Mucosa of descending colon (tissue), 3 donors: Measurements from ENCODE around the gene SEPTIN7. TPM values are rescaled to one million over a fixed set of nuclear protein-coding genes. Genes with fewer than 3 reads are reported as not detected.

ENCODE experiments used
- ATAC-seq: fragments of 200-7000 bp; cut with Tn5 transposase; one replicate; pipeline ENCODE4 v1.9.1; 2020; ENCODE audit warnings: mild to moderate bottlenecking, moderate library complexity
- DNase-seq, 3 donors: peaks; one replicate each; pipeline ENCODE4 v3.0.0-alpha.2; 2020
- H3K36me3 ChIP-seq: fragments of 200-600 bp; one replicate; pipeline ENCODE4 v1.8.0; 2021; ENCODE audit warnings: low read depth, mild to moderate bottlenecking
- H3K4me1 ChIP-seq: fragments of 200-600 bp; one replicate; pipeline ENCODE4 v1.8.0; 2021; ENCODE audit warnings: low read depth, mild to moderate bottlenecking
- H3K4me3 ChIP-seq: fragments of 200-600 bp; one replicate; pipeline ENCODE4 v1.8.0; 2021; ENCODE audit warnings: mild to moderate bottlenecking
- H3K9me3 ChIP-seq: fragments of 200-600 bp; one replicate; pipeline ENCODE4 v1.8.0; 2021; ENCODE audit warnings: mild to moderate bottlenecking
- intact Hi-C, 2 donors: fragments of 100-400 bp; cut with DNase I in 1 of 2; cut with micrococcal nuclease in 1 of 2; formaldehyde crosslinking; loops; one replicate each; pipeline versions ENCODE4 v1.11.0 to v1.11.1; 2022; cut with DNase I, micrococcal nuclease
- total RNA-seq, 3 donors: library from RNA; stranded (reverse); fragmentation: NEBNext Ultra II Directional in 2 of 3; extraction: Animal tissue kit (Norgen Biotek cat#: 25700) in 2 of 3; gene quantifications; one replicate each; pipeline versions ENCODE4 v1.2.1 to v1.2.4, GENCODE V29; 2021 to 2023
- TF ChIP-seq, protein P1 (sequence below): fragments of 200-600 bp; IDR thresholded peaks from one replicate; pipeline ENCODE4 v1.8.0; 2022; ENCODE audit warnings: antibody characterized with exemption, mild to moderate bottlenecking
- donor health status: DM: no; HTN: no; CAD: no; lungs with moderate emphysema.
- donor health status: DM: no; HTN: no; CAD: no.
- donor health status: DM: no; HTN: yes; CAD: no.

The SEPTIN7 gene
- total RNA-seq, 3 donors from 2014 or later, result 115 to 215 (median 126) TPM

DNA sequence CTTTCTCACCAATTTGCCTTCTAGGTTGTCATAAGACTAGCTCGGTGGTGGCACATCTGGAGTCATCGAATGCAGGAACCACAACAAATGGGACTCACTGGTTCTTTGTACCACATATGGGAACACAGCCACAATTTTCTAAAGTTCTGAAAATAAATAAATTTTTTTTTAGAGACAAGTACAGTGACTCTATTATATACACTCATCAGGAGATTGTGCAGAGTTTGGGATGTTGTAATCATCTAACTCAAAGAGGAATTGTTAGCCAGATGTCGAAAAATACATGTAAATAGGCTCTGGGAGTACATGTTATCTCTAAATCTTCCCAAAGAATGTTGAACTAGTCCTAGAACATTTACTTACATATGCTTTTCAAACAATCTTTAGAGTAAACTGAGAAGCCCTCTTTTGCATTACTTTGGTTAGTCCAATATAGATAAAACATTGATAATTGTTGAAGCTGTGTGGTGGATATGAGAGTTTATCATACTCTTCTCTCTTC, 19.6 kb upstream of the SEPTIN7 start:
- TF ChIP-seq, protein P1, sequence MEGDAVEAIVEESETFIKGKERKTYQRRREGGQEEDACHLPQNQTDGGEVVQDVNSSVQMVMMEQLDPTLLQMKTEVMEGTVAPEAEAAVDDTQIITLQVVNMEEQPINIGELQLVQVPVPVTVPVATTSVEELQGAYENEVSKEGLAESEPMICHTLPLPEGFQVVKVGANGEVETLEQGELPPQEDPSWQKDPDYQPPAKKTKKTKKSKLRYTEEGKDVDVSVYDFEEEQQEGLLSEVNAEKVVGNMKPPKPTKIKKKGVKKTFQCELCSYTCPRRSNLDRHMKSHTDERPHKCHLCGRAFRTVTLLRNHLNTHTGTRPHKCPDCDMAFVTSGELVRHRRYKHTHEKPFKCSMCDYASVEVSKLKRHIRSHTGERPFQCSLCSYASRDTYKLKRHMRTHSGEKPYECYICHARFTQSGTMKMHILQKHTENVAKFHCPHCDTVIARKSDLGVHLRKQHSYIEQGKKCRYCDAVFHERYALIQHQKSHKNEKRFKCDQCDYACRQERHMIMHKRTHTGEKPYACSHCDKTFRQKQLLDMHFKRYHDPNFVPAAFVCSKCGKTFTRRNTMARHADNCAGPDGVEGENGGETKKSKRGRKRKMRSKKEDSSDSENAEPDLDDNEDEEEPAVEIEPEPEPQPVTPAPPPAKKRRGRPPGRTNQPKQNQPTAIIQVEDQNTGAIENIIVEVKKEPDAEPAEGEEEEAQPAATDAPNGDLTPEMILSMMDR, result no peak
- no peaks in the 10 kb centered on the region for H3K9me3 ChIP-seq
- no peak for DNase-seq
- H3K36me3 ChIP-seq, result no peaks in the 10 kb centered on the region
- H3K4me3 ChIP-seq, result no peak overlapping the region
- intact Hi-C loops, result no loop called here
- H3K4me1 ChIP-seq, result no peaks in the 10 kb centered on the region
- ATAC-seq, result no peak

DNA sequence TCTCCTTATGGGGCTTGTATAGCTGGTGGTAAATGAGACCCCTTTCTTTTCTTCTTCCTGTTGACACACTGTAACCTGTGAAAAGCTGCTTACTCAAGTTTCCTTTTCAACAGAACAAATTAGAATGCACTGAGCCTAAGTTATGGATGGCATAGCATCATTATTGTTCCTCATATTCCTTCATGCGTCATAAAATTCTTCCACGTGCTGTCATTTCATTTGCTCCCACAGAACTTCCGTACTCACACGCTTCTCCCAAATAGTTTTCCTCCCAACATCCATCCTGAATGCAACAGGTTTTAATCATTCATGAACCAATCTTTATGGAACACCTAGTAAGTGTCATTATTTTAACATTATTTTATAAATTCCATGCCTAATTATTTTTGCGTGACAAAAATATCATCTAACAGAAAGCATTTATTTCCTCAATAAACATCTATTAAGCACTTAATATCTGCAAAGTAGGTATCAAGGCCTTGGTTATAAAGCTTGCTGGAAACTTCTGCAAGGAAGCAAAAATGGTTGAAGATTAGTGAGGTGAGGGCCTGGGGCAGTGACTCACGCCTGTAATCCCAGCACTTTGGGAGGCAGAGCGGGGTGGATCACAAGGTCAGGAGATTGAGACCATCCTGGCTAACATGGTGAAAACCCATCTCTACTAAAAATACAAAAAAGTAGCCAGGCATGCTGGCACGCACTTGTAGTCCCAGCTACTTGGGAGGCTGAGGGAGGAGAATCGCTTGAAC, 18.9 kb upstream of the SEPTIN7 start:
- Histone ChIP-seq H3K9me3 (no peaks in the 10 kb centered on the region), H3K4me3 (no peak overlapping the region), H3K4me1 (no peaks in the 10 kb centered on the region), H3K36me3 (no peaks in the 10 kb centered on the region)
- DNase-seq (no peak), ATAC-seq (no peak)
- TF ChIP-seq, protein P1, result no peak
- intact Hi-C loops, result no loop called here

DNA sequence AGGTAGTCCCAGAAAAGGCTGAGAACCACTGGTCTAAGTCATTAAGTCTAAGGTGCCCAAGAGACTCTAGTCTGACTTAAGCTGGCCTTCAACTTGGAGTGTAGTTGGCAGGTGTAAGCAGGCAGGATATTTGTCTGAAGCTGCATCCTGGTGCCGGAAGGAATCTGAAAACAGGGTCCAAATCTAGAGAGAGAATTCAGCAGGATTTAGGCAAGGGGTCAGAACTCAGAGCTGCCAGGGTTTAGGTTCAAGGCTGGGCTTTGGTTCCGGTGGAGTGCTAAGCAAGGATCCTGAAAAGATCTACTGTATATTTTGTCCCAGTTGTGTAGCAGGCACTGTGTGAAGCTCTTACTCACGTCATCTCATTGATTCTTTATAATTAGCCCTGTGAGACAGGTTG, 16.5 kb upstream of the SEPTIN7 start:
- Histone ChIP-seq H3K36me3 (no peaks in the 10 kb centered on the region), H3K4me1 (no peaks in the 10 kb centered on the region), H3K9me3 (peaks cover 3% of the 10 kb centered on the region), H3K4me3 (no peak overlapping the region)
- no peak for DNase-seq
- no peak for ATAC-seq
- intact Hi-C loops, result no loop called here
- TF ChIP-seq, protein P1, result no peak

DNA sequence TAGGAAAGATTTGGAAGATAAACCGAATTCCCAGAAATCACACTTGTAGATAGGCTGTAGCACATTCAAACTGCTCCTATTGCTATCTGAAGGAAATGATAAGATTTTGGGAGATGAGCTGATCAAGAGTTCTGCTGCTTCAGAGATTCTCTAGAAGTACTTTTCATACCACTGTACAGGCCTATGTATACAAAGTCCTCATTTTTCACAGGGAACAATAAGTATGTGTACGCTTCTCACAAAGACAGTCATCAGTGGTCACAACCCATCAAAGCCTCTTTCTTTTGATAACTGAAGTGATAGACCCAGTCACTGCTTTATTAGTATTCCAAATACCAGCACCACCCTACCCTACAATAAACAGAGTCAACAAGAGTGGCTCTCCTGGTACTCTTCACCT, 15.6 kb upstream of the SEPTIN7 start:
- intact Hi-C loops, result no loop called here
- H3K36me3 ChIP-seq, result no peaks in the 10 kb centered on the region
- DNase-seq, result no peak
- TF ChIP-seq, protein P1, result no peak
- no peak for ATAC-seq
- no peaks in the 10 kb centered on the region for H3K4me1 ChIP-seq
- no peak overlapping the region for H3K4me3 ChIP-seq
- peaks cover 7% of the 10 kb centered on the region for H3K9me3 ChIP-seq

DNA sequence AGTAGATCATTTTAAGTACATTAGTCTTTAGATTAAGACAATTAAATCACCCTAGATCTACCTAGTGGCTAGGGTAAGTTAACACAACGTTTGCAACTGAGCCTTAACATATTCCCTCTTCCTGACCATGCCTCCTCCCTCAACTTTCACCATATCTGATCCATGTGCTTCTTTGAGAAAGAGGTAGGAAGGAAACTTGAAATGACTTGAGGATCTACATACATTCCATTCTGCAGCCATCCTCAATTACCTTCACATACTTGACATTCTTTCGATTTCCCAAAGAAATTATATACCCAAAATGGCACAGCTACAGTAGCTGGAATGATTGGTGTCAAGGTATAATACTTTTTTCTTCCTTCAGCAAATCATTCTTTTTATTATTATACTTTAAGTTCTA, 12.9 kb upstream of the SEPTIN7 start:
- ATAC-seq (no peak), DNase-seq (no peak)
- Histone ChIP-seq H3K4me3 (no peak overlapping the region), H3K36me3 (no peaks in the 10 kb centered on the region), H3K9me3 (peaks cover 7% of the 10 kb centered on the region), H3K4me1 (no peaks in the 10 kb centered on the region)
- intact Hi-C loops, result no loop called here
- TF ChIP-seq, protein P1, result no peak
